HEK293 (cell line): ENCODE results near the gene MCF2L.

Experiments used
- CTCF ChIP-seq: fragments of 450-650 bp; formaldehyde crosslinking; IDR thresholded peaks from 2 replicates; pipeline ENCODE4 v1.5.1; 2016; ENCODE audit warnings: missing biosample characterization, missing genetic modification characterization
- KLF10 ChIP-seq: fragments of 450-650 bp; IDR thresholded peaks from 2 replicates; pipeline ENCODE4 v1.5.1; 2018; ENCODE audit warnings: missing biosample characterization, mild to moderate bottlenecking, missing genetic modification characterization
- MYNN ChIP-seq: fragments of 450-650 bp; formaldehyde crosslinking; IDR thresholded peaks from 2 replicates; pipeline ENCODE4 v1.5.1; 2016; ENCODE audit warnings: missing biosample characterization, missing genetic modification characterization, borderline replicate concordance
- PRDM6 ChIP-seq: fragments of 450-650 bp; formaldehyde crosslinking; IDR thresholded peaks from 2 replicates; pipeline ENCODE4 v1.5.1; 2017; ENCODE audit warnings: missing biosample characterization, missing genetic modification characterization
- REST ChIP-seq: fragments of 450-650 bp; formaldehyde crosslinking; IDR thresholded peaks from 2 replicates; pipeline ENCODE4 v1.5.1; 2016; ENCODE audit warnings: missing biosample characterization, missing genetic modification characterization
- YY1 ChIP-seq: fragments of 450-650 bp; formaldehyde crosslinking; IDR thresholded peaks from 2 replicates; pipeline ENCODE4 v1.5.1; 2018; ENCODE audit warnings: missing biosample characterization, missing genetic modification characterization
- ZBTB8A ChIP-seq: fragments of 450-650 bp; formaldehyde crosslinking; IDR thresholded peaks from 2 replicates; pipeline ENCODE4 v1.5.1; 2016; ENCODE audit warnings: missing biosample characterization, missing genetic modification characterization
- ZNF140 ChIP-seq: fragments of 450-650 bp; formaldehyde crosslinking; IDR thresholded peaks from 2 replicates; pipeline ENCODE4 v1.5.1; 2016; ENCODE audit warnings: missing biosample characterization, missing genetic modification characterization
- ZNF223 ChIP-seq: fragments of 450-650 bp; formaldehyde crosslinking; IDR thresholded peaks from 2 replicates; pipeline ENCODE4 v1.5.1; 2016; ENCODE audit warnings: missing biosample characterization, missing genetic modification characterization
- ZNF292 ChIP-seq: fragments of 450-650 bp; formaldehyde crosslinking; IDR thresholded peaks from 2 replicates; pipeline ENCODE4 v1.5.1; 2016; ENCODE audit warnings: low read depth, missing biosample characterization, missing genetic modification characterization, borderline replicate concordance
- ZNF324 ChIP-seq: fragments of 450-650 bp; formaldehyde crosslinking; IDR thresholded peaks from 2 replicates; pipeline ENCODE4 v1.5.1; 2016; ENCODE audit warnings: missing biosample characterization, missing genetic modification characterization
- ZNF354C ChIP-seq: fragments of 450-650 bp; formaldehyde crosslinking; IDR thresholded peaks from 2 replicates; pipeline ENCODE4 v1.5.1; 2016; ENCODE audit warnings: missing biosample characterization, missing genetic modification characterization, low read depth, borderline replicate concordance
- ZNF776 ChIP-seq: fragments of 450-650 bp; formaldehyde crosslinking; IDR thresholded peaks from 2 replicates; pipeline ENCODE4 v1.5.0; 2017; ENCODE audit warnings: missing biosample characterization, missing genetic modification characterization, borderline replicate concordance
- ZSCAN18 ChIP-seq: fragments of 450-650 bp; formaldehyde crosslinking; IDR thresholded peaks from 2 replicates; pipeline ENCODE4 v1.5.1; 2016; ENCODE audit warnings: missing biosample characterization, missing genetic modification characterization

- TF ChIP-seq ZNF292 (tag by site-specific recombination), result no peak
- TF ChIP-seq CTCF (tag by site-specific recombination), result no peak
- TF ChIP-seq ZSCAN18 (tag by site-specific recombination), result no peak
- no peak for TF ChIP-seq ZNF776 (tag by site-specific recombination)
- no peak for TF ChIP-seq ZNF354C (tag by site-specific recombination)
- TF ChIP-seq MYNN, result no peak
- TF ChIP-seq ZNF223 (tag by site-specific recombination), result no peak
- TF ChIP-seq ZBTB8A (tag by site-specific recombination), result no peak
- no peak for TF ChIP-seq ZNF140
- no peak for TF ChIP-seq REST (tag by site-specific recombination)
- TF ChIP-seq KLF10 (tag by site-specific recombination), result no peak
- no peak for TF ChIP-seq YY1
- no peak for TF ChIP-seq PRDM6
- TF ChIP-seq ZNF324 (tag by site-specific recombination), result no peak
These were observed 173.9 kb downstream of the MCF2L start for GRCh38 chr13:113142876-113143275.
